Measurements from ENCODE around the gene DGKI.

The DGKI gene

DNA sequence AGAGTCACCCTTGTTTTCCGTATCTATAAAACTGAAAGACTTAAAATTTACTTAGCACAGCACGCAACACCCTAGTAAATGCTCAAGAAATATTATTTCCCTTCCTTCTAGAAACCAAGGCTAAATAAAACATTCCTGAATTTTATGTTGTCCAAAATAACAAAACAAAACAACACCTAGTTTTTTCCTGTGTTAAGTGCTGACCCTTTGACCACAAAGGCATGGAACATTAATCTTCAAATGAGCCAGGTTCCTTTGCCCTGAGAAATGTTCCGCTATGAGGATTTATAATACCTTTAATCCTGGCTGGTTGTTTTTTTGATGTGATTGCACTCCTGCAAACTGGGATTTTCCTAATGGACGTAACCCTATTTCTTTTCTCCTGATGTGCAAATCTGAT is 29.0 kb upstream of the DGKI start:
- no peaks in the 10 kb centered on the region for H3K9me3 ChIP-seq (ENCODE audit: control insufficient read depth, insufficient read depth, low read depth, low read length)
- no peaks in the 10 kb centered on the region for H3K4me1 ChIP-seq (ENCODE audit: control insufficient read depth, insufficient read depth, low read length)
- ChIA-PET POLR2A (no interaction called here), CTCF (no interaction called here)
- TF ChIP-seq ZNF544 (tag by site-specific recombination; IDR thresholded peaks at IDR 0.05) (no peak), ZNF354C (tag by site-specific recombination; IDR thresholded peaks at IDR 0.05; ENCODE audit: borderline replicate concordance, low read depth) (no peak), HOXA7 (CRISPR knock-in tag; IDR thresholded peaks at IDR 0.05; ENCODE audit: borderline replicate concordance) (no peak), BCL11B (tag by site-specific recombination; IDR thresholded peaks at IDR 0.05; ENCODE audit: low read depth) (no peak), ZNF274 (IDR thresholded peaks at IDR 0.05; ENCODE audit: low read length) (no peak), ZNF274 (tag by site-specific recombination; IDR thresholded peaks at IDR 0.05; ENCODE audit: borderline replicate concordance) (no peak)
- TF ChIP-seq, protein P1, sequence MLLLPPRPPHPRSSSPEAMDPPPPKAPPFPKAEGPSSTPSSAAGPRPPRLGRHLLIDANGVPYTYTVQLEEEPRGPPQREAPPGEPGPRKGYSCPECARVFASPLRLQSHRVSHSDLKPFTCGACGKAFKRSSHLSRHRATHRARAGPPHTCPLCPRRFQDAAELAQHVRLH (tag by site-specific recombination; IDR thresholded peaks at IDR 0.05), result no peak
- TF ChIP-seq, protein P2, sequence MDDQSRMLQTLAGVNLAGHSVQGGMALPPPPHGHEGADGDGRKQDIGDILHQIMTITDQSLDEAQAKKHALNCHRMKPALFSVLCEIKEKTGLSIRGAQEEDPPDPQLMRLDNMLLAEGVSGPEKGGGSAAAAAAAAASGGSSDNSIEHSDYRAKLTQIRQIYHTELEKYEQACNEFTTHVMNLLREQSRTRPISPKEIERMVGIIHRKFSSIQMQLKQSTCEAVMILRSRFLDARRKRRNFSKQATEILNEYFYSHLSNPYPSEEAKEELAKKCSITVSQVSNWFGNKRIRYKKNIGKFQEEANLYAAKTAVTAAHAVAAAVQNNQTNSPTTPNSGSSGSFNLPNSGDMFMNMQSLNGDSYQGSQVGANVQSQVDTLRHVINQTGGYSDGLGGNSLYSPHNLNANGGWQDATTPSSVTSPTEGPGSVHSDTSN (CRISPR knock-in tag; IDR thresholded peaks at IDR 0.05), result no peak
- TF ChIP-seq, protein P3, sequence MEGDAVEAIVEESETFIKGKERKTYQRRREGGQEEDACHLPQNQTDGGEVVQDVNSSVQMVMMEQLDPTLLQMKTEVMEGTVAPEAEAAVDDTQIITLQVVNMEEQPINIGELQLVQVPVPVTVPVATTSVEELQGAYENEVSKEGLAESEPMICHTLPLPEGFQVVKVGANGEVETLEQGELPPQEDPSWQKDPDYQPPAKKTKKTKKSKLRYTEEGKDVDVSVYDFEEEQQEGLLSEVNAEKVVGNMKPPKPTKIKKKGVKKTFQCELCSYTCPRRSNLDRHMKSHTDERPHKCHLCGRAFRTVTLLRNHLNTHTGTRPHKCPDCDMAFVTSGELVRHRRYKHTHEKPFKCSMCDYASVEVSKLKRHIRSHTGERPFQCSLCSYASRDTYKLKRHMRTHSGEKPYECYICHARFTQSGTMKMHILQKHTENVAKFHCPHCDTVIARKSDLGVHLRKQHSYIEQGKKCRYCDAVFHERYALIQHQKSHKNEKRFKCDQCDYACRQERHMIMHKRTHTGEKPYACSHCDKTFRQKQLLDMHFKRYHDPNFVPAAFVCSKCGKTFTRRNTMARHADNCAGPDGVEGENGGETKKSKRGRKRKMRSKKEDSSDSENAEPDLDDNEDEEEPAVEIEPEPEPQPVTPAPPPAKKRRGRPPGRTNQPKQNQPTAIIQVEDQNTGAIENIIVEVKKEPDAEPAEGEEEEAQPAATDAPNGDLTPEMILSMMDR (tag by site-specific recombination; IDR thresholded peaks at IDR 0.05), result no peak
- TF ChIP-seq, protein P4, sequence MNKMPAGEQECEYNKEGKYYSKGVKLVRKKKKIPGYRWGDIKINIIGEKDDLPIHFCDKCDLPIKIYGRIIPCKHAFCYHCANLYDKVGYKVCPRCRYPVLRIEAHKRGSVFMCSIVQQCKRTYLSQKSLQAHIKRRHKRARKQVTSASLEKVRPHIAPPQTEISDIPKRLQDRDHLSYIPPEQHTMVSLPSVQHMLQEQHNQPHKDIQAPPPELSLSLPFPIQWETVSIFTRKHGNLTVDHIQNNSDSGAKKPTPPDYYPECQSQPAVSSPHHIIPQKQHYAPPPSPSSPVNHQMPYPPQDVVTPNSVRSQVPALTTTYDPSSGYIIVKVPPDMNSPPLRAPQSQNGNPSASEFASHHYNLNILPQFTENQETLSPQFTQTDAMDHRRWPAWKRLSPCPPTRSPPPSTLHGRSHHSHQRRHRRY (tag by site-specific recombination; IDR thresholded peaks at IDR 0.05), result no peak
- H3K36me3 ChIP-seq (ENCODE audit: control insufficient read depth in 2 of 2, insufficient read depth in 1 of 2, low read length in 2 of 2), result peaks cover 0 to 38% of the 10 kb centered on the region in 2 experiments; a peak in 1 of 3 replicates
- H3K27ac ChIP-seq (ENCODE audit: extremely low read depth, low read depth, low read length), result no peak overlapping the region
- H3K4me3 ChIP-seq (ENCODE audit: low read depth, low read length), result no peak overlapping the region

DNA sequence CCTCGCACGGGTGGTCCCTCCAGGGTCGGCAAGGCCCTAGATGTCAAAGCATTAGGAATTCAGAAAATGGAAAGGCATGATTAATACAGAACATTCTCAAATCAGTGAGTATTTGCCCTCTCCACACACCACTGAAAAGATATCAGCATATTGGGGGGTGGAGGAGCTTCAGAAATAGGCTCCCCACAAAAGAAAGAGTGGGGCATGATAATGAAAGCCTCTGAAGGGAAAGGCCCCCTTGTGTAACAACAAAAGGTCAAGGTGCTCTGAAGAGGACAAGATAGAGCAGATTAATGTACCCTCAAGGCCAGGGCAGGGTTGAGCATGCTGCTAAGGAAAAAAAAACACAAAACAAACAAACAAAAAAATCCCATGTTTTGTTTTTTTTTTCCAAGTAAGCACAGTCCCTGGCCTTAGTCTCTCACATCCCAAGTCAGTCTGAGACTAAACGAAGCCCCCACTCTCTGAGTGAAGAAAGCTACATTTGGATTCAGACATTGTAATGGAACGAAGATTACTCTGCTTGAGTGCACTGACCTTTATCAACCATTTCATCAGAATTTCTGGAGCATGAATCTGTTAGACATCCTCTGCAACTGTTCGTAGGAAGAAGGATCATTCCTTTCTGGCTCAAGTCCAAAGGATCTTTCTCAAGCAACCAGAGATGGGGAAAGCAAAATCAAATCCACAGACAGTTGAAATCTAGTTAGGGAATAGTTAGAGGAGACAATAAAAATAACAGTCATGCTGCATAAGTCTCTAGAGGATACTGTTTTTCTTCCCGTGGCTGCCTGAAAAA is 27.4 kb upstream of the DGKI start:
- ChIA-PET CTCF (interaction anchor here (1.0 kb wide), 1 partner anchor 134 kb away, joined by 6 read pairs; no protein-coding TSS in a partner anchor), POLR2A (no interaction called here)
- Histone ChIP-seq H3K4me1 (ENCODE audit: control insufficient read depth, insufficient read depth, low read length) (no peaks in the 10 kb centered on the region), H3K27ac (ENCODE audit: extremely low read depth, low read depth, low read length) (no peak overlapping the region), H3K36me3 (ENCODE audit: control insufficient read depth in 2 of 2, insufficient read depth in 1 of 2, low read length in 2 of 2) (peaks cover 0 to 23% of the 10 kb centered on the region in 2 experiments; a peak in 1 of 3 replicates), H3K4me3 (ENCODE audit: low read depth, low read length) (no peak overlapping the region), H3K9me3 (ENCODE audit: control insufficient read depth, insufficient read depth, low read depth, low read length) (no peaks in the 10 kb centered on the region)
- TF ChIP-seq ZNF560 (tag by site-specific recombination; IDR thresholded peaks at IDR 0.05; ENCODE audit: borderline replicate concordance), result no peak
- TF ChIP-seq ZBTB17 (tag by site-specific recombination; IDR thresholded peaks at IDR 0.05), result peak; percentile 62

DNA sequence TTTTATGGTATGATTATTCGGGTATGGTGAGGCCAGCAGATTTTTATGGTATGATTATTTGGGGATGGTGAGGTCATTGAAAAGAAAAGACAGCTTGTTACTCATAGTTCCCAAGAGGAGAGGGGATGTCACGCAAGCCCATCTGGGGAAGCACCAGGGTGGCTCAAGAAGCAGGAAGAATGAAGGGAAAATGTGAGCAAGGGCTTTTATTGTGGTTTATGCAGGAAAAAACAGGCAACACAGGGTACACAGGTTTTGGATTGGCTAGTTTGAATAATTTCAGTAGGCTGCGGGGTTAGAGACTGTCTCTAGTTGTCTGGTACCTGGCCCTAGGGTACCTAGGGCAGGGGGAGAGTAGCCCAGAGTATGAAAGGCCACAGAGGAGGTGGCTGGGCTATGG is 26.8 kb upstream of the DGKI start:
- H3K27ac ChIP-seq (ENCODE audit: extremely low read depth, low read depth, low read length), result no peak overlapping the region
- TF ChIP-seq ZNF423 (tag by site-specific recombination; IDR thresholded peaks at IDR 0.05) (no peak), ZNF677 (tag by site-specific recombination; IDR thresholded peaks at IDR 0.05) (no peak)

More for the DNA sequence above, 26.8 kb upstream of the DGKI start:
- H3K4me1 ChIP-seq (ENCODE audit: control insufficient read depth, insufficient read depth, low read length), result no peaks in the 10 kb centered on the region
- no peak overlapping the region for H3K4me3 ChIP-seq (ENCODE audit: low read depth, low read length)
- H3K36me3 ChIP-seq (ENCODE audit: control insufficient read depth in 2 of 2, insufficient read depth in 1 of 2, low read length in 2 of 2), result peaks cover 0 to 18% of the 10 kb centered on the region in 2 experiments; a peak in 1 of 3 replicates
- POLR2A ChIA-PET, result no interaction called here
- no peaks in the 10 kb centered on the region for H3K9me3 ChIP-seq (ENCODE audit: control insufficient read depth, insufficient read depth, low read depth, low read length)
- CTCF ChIA-PET, result interaction anchor here (0.6 kb wide), 1 partner anchor 85 kb away, joined by 3 read pairs; no protein-coding TSS in a partner anchor
